KBM-7 (cell line): ENCODE measurements around the gene CPHXL2.

ENCODE experiments used
- DNase-seq: peaks from one replicate; pipeline ENCODE4 v3.0.0-alpha.2; 2015
- in situ Hi-C: fragments of 300-500 bp; cut with MboI; formaldehyde crosslinking; loops from 2 replicates; pipeline ENCODE4 v1.14.3; 2020; ENCODE audit warnings: low sequenced_read_pairs, low pct_unique_long_range_greater_than_20kb, mixed read lengths

CPHXL2 gene

DNA sequence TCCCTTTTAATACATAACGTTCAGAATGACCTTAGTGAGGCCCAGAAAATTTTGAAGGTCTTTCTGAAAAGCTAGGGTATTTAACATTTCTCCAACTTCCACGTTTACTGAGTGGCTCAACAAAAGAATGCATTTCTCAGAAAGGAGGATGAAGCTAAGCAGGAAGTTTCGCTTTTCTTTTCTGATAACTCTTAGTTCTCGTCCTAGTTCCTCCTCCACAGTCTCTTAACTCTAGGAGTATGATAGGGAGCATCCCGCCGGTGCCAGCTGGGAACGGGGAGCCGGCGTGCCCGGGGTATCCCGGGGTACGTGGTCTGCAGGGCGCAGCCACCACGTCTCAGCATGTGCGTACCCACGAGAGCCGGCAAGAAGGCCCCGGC, 29.7 kb downstream of the CPHXL2 start:
- DNase-seq = no peak
- in situ Hi-C loops = no loop called here

DNA sequence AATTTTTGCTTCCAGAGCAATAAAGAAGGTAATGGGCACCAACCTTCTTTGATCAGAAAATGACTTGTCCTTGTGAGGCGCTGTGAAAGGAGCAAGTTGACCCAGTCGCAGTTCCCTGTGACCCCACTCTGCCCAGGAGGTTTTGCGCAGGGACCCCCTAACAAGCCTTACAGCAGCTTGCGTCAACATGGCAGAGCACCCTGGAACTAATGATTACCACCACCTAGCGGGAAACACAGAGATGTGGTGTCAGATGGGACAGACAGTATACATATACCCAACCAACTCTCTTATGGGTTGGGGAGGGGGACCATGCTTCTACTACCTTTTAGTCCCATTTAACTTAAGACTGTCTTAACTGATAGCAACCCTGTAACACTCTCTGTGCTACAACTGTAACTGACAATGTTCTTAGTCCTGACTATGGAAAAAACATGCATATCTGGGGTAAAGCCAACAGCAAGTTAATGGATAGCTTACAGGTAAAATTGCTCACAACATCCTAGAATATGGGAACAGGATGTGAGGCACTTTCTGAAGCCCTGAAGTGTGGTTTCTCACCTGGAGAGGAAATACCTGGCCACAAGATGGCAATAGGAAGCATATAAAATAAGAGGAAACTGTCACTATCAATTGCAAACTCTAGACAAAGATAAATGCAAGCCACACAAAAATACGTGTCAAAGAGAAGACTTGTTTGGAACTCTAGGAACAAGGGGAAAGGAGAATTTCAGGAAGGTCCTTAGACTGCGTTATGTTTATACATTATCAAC, 32.4 kb downstream of the CPHXL2 start:
- DNase-seq = no peak
- in situ Hi-C loops = no loop called here

DNA sequence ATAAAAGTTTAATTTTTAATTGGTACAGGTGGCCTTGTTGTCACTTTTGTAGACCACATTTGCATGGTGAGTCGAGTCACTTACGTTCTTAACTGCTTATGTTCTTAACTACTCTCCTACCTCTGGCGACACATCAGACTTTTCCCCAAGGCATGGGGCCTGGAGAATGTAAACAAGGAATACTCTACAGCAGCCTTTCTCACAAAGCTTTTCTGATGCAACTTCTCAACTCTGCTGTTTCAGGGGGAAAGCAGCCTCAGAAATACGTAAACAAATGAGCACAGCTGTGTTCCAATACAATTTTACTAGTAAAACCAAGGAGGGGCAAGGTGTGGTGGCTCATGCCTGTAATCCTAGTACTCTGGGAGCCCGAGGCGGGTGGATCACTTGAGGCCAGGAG, 36.2 kb downstream of the CPHXL2 start:
- DNase-seq = no peak
- in situ Hi-C loops = no loop called here

- DNase-seq = no peak
- in situ Hi-C loops = no loop called here
Measured at GRCh38 chr16:75635036-75635435, 41.8 kb downstream of the CPHXL2 start.

DNA sequence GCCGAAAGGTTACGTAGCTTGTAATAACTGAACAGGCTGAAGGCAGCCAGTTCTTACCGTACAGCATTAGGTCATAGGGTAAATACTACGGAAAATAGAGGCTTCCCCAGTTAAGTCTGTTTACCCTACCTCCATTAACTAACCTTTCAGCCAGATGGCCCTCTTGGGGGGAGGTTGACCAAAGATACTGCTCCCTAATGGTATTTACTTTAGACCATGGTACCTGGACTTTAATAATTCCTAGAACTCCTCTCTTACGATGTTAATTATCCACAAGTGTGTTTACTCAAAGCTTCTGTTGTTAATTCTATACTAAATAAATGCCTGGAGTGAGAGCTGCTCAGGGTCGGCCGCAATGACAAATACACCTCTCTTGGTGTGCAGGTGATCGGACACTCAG, 44.0 kb downstream of the CPHXL2 start:
- in situ Hi-C loops = no loop called here
- no peak for DNase-seq

DNA sequence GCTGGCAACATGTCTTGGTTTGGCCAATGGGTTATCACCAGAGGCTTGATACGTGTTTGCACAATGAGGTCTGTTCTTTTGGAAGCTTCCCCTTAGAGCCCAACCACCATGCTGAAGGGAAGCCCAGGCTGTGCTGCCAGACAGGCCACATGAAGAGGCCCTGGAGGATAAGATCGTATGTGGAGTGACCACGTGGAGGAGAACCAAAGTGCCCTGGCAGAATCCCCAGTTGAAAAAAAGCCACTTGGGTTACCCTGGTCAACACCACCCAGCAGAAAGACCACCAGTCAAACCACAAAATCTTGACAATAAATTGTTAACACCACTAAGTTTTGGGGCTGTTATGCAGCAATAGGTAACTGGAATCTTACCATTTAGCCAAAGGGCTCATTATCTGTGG, 46.8 kb downstream of the CPHXL2 start:
- in situ Hi-C loops = no loop called here
- DNase-seq = no peak

DNA sequence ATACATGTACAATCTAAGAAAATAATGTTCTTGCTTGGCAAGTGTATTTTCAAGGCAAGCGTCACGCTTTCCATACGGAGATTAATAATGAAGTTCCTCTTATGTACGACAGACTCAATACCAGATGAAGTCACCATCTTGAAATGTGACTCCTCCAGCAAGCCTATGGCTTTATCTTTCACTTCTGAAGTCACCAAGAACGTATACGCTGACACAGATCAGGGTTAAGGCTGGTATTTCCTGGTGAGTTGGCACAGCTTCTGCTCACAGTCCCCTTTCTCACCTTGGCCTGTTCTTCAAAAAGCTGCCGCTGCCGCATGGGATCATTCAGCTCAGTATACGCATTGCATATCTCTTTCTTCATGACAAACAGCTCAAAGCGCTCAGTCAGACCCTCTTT, 47.7 kb downstream of the CPHXL2 start:
- no peak for DNase-seq
- in situ Hi-C loops = no loop called here

- no peak for DNase-seq
- in situ Hi-C loops = no loop called here
Measured at GRCh38 chr16:75628351-75628750, 48.5 kb downstream of the CPHXL2 start.

GRCh38 chr16:75627851-75628250, 49.0 kb downstream of the CPHXL2 start:
- DNase-seq = peak; percentile 75
- in situ Hi-C loops = no loop called here

DNA sequence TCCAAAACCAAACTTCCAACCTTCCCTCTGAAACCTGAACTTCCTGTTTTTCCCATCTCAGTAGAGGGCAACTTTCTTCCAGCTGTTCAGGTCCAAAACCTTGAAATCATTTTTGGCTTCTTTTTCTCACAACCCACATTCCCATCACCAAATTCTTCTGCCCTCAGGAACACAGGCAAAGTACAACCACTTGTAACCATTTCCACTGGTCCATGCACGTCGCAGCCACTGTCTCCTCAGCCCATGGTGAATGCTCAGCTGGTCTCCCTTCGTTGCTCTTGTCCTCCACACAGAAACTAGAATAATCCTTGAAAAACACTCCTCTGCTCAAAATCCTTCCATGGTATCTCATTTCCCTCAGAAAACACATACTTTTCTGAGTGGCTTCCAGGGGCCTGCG, 50.0 kb downstream of the CPHXL2 start:
- in situ Hi-C loops = no loop called here
- DNase-seq = no peak

GRCh38 chr16:75624921-75625334, 51.9 kb downstream of the CPHXL2 start:
- DNase-seq = peak; percentile 39
- in situ Hi-C loops = no loop called here

- peak; percentile 97 for DNase-seq
- in situ Hi-C loops = no loop called here
Measured at GRCh38 chr16:75622761-75623605, 53.8 kb downstream of the CPHXL2 start, which contains the start of gene ADAT1. Gene ADAT1, minus strand, starts transcription at chr16:75623281. Its CDS starts 2,482 bp downstream, at chr16:75620799.

GRCh38 chr16:75621170-75621477, 55.7 kb downstream of the CPHXL2 start:
- DNase-seq = peak; percentile 71
- in situ Hi-C loops = no loop called here

DNA sequence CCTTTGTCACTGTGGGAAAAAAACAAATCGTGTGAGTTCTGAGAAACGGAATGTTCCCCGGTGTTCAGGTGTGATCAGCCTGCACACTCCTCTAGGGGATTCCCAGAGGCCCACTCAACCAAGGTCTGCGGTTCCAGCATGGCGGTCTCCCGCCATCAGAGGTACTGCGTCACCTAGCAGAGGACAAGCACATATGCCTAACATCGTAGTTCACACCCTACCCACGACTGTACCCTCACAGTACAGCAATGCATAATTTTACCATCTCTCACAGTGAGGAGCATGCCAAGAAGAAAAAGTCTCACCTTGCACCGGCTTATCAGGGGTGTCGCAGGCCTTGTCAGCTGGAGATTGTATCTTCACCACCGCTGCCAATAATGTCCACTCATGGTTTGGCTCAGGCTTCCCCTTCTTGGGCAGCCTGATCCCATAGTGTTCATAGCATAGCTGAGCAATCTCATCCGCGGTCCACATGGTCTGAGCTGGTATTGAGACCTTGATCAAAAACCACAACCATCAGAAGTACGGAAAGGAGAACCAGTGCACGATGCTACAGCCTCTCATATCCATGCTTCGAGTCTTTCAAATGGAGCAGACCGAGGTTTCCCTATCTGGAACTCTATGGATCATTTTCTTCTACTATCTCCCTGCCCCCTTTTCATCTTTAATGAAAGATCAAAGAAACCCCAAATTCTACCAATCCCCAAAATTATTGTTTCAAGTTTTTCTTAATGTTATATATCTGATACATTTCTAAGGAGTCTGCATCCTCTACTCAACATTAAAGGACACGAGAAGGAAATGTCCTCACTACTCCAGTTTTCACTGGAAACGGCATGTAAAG, 56.3 kb downstream of the CPHXL2 start:
- in situ Hi-C loops = no loop called here
- DNase-seq = peak; percentile 12

DNA sequence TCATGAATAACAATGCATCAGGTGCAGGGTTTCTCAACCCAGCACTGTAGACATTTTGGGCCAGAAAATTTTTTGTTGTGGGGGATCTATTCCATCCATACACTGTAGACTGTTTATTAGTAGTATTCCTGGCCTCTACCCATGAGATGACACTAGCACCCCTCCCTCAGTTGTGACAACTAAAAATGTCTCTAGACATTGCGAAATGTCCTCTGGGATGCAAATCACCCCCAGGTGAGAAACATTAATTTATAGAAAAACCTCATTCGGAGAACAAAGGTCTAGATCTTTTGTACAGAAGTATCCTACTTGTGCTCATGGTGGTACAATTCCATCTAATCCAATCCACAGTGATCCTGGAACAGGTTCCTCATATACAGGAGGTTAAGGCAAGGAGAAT, 58.0 kb downstream of the CPHXL2 start:
- no peak for DNase-seq
- in situ Hi-C loops = no loop called here

- no peak for DNase-seq
- in situ Hi-C loops = no loop called here
Measured at GRCh38 chr16:75617121-75617520, 59.7 kb downstream of the CPHXL2 start.

- DNase-seq = no peak
- in situ Hi-C loops = no loop called here
Measured at GRCh38 chr16:75616521-75617010, 60.2 kb downstream of the CPHXL2 start.

GRCh38 chr16:75615619-75616018, 61.2 kb downstream of the CPHXL2 start:
- DNase-seq = no peak
- in situ Hi-C loops = no loop called here

- in situ Hi-C loops = no loop called here
- DNase-seq = no peak
Measured at GRCh38 chr16:75614066-75614897, 62.5 kb downstream of the CPHXL2 start.
